A549 (cell line): Measurements from ENCODE around the gene PKM. TPM values are rescaled to one million over a fixed set of nuclear protein-coding genes. Genes with fewer than 3 reads are reported as not detected.

Experiments used
- ATAC-seq, 2 experiments: fragments of 200-7000 bp in 1 of 2; fragments of >200 bp in 1 of 2; cut with Nextera tagmentation in 1 of 2; cut with Tn5 transposase in 1 of 2; 3 replicates each; pipeline versions ENCODE4 v1.8.0 to v1.9.1; 2018 to 2020; ENCODE audit warnings: mild to moderate bottlenecking in 1 of 2, moderate library complexity in 1 of 2
- CTCF ChIA-PET: fragments of 300-600 bp; sonication (Branson Sonifier 250); formaldehyde crosslinking; extraction: SDS; loops from one replicate; lab custom pipeline; 2021; ENCODE audit warnings: antibody characterized with exemption, inconsistent platforms; lab: Yijun Ruan, JAX
- POLR2A ChIA-PET: fragments of 350-600 bp; formaldehyde crosslinking; extraction: SDS; loops from one replicate; lab custom pipeline; 2021; ENCODE audit warnings: antibody characterized with exemption, inconsistent platforms; lab: Yijun Ruan, JAX
- DNase-seq, 2 experiments: peaks; one replicate each; pipeline versions ENCODE4 v3.0.0 to v3.0.0-alpha.2; 2011 to 2016; ENCODE audit warnings: low read depth in 1 of 2, low spot score in 1 of 2
- FAIRE-seq: peaks from 2 replicates; lab custom pipeline; 2011; peaks lifted over from hg19 to GRCh38; lab: Jason Lieb, UNC
- H3K27ac ChIP-seq, 2 experiments: fragments of >200 bp; sonication (Bioruptor Twin); formaldehyde crosslinking; 3 replicates each; pipeline ENCODE4 v1.5.1; 2016 to 2017
- H3K4me1 ChIP-seq: fragments of >200 bp; sonication (Bioruptor Twin); formaldehyde crosslinking; 3 replicates; pipeline ENCODE4 v1.6.1; 2016
- H3K4me2 ChIP-seq: fragments of >200 bp; sonication (Bioruptor Twin); formaldehyde crosslinking; 3 replicates; pipeline ENCODE4 v1.6.1; 2016
- H3K4me3 ChIP-seq: fragments of >200 bp; sonication (Bioruptor Twin); formaldehyde crosslinking; 3 replicates; pipeline ENCODE4 v1.5.1; 2016
- H3K9me3 ChIP-seq: fragments of >200 bp; sonication (Bioruptor Twin); formaldehyde crosslinking; 3 replicates; pipeline ENCODE4 v1.6.1; 2016
- CEBPB ChIP-seq, 2 experiments: fragments of >200 bp in 1 of 2; sonication (Bioruptor Twin) in 1 of 2; formaldehyde crosslinking in 1 of 2; IDR thresholded peaks; 2 replicates each; pipeline ENCODE4 v1.6.1; 2012 to 2016
- CHD4 ChIP-seq: fragments of 200-600 bp; sonication (generic); IDR thresholded peaks from 2 replicates; pipeline ENCODE4 v1.6.1; 2016; ENCODE audit warnings: antibody characterized with exemption, mild to moderate bottlenecking, borderline replicate concordance
- EHMT2 ChIP-seq: fragments of 200-600 bp; sonication (generic); IDR thresholded peaks from 2 replicates; pipeline ENCODE4 v1.6.1; 2016; ENCODE audit warnings: antibody characterized with exemption, low read depth, mild to moderate bottlenecking, moderate library complexity
- EP300 ChIP-seq, 2 experiments: fragments of >200 bp; sonication (Bioruptor Twin); formaldehyde crosslinking; IDR thresholded peaks; 2 replicates in 1 of 2; 3 replicates in 1 of 2; pipeline ENCODE4 v1.6.1; 2016 to 2017
- MAFK ChIP-seq: fragments of 450-650 bp; IDR thresholded peaks from 2 replicates; pipeline ENCODE4 v1.6.1; 2014; ENCODE audit not compliant: partially characterized antibody
- MYC ChIP-seq: IDR thresholded peaks from 2 replicates; pipeline ENCODE4 v1.6.1; 2012; ENCODE audit warnings: mild to moderate bottlenecking, inconsistent platforms, low read length, improper control_type of control experiment, borderline replicate concordance
- NPAS2 ChIP-seq: fragments of 250-450 bp; sonication (Bioruptor Pico); IDR thresholded peaks from 2 replicates; pipeline ENCODE4 v1.8.0; 2022; ENCODE audit warnings: mild to moderate bottlenecking, moderate library complexity, borderline replicate concordance
- RAD21 ChIP-seq, 2 experiments: fragments of >200 bp in 1 of 2; sonication (Bioruptor Twin) in 1 of 2; formaldehyde crosslinking in 1 of 2; IDR thresholded peaks in 1 of 2; conservative IDR thresholded peaks in 1 of 2; 2 replicates in 1 of 2; 3 replicates in 1 of 2; pipeline ENCODE4 v1.6.1; 2012 to 2018; ENCODE audit warnings: inconsistent platforms in 1 of 2
- RARB ChIP-seq: fragments of 250-450 bp; sonication (Bioruptor Pico); IDR thresholded peaks from 2 replicates; pipeline ENCODE4 v1.8.0; 2021; ENCODE audit warnings: mild to moderate bottlenecking, moderate library complexity
- WGBS: methylation state at CpG from one replicate; pipeline ENCODE4 v1.1.6; 2017; ENCODE audit errors: missing lambda C conversion rate; 5-methylcytosine and 5-hydroxymethylcytosine counted together
- polyA plus RNA-seq, 4 experiments: library from polyadenylated mRNA; depleted of rRNA in 3 of 4; stranded (reverse); fragments of >200 nt; fragmentation: RNase III in 1 of 4; extraction: RNeasy Plus Mini Kit Qiagen cat#74134 plus additional on column Dnase treatment in 1 of 4; gene quantifications; 2 replicates in 3 of 4; 3 replicates in 1 of 4; pipeline ENCODE4 v1.2.3, GENCODE V29; 2011 to 2017
- TF ChIP-seq, protein P1 (sequence below): fragments of 200-600 bp; sonication (generic); IDR thresholded peaks from 2 replicates; pipeline ENCODE4 v1.6.1; 2016; ENCODE audit warnings: antibody characterized with exemption, mild to moderate bottlenecking, moderate library complexity
- TF ChIP-seq, protein P2 (sequence below): IDR thresholded peaks from 2 replicates; pipeline ENCODE4 v1.6.1; 2012; ENCODE audit warnings: low read depth, borderline replicate concordance
- TF ChIP-seq, protein P3 (sequence below): fragments of 450-650 bp; IDR thresholded peaks from 2 replicates; pipeline ENCODE4 v1.6.1; 2014; ENCODE audit warnings: antibody characterized with exemption

The PKM gene
- polyA plus RNA-seq, 2 of the 4 experiments (the other 2 are of a cell fraction) = 3,443 to 3,848 TPM

DNA sequence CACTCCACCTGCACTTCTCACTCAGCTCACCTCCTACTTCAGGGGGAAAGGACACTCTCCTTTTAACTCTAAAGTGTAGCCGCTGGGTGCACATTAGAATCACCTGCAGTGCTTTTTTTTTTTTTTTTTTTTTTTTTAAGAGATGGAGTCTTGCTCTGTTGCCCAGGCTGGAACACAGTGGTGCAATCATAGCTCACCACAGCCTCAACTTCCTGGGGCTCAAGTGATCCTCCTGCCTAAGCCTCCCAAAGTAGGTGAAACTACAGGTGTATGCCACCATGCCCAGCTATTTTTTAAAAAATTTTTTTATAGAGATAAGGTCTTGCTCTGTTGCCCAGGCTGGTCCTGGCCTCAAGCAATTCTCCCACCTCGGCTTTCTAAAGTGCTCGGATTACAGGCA is 54.2 kb downstream of the PKM start:
- ATAC-seq = no peak
- TF ChIP-seq MAFK = no peak
- TF ChIP-seq, all 56 proteins: peak for 0
- Histone ChIP-seq H3K9me3 (no peaks in the 10 kb centered on the region), H3K4me1 (peaks cover 6% of the 10 kb centered on the region; the same call in 1 of the 3 replicates), H3K27ac (no peak overlapping the region), H3K4me3 (no peak overlapping the region), H3K4me2 (no peak overlapping the region)
- ChIA-PET POLR2A (no interaction called here), CTCF (interaction anchor here (0.6 to 1.9 kb wide), 7 partner anchors 8 to 110 kb away, joined by 3 to 6 read pairs (median 3); no protein-coding TSS in a partner anchor)
- WGBS = 81% methylated on average over 3 of the region's 3 CpGs
- DNase-seq (no peak), FAIRE-seq (no peak)

DNA sequence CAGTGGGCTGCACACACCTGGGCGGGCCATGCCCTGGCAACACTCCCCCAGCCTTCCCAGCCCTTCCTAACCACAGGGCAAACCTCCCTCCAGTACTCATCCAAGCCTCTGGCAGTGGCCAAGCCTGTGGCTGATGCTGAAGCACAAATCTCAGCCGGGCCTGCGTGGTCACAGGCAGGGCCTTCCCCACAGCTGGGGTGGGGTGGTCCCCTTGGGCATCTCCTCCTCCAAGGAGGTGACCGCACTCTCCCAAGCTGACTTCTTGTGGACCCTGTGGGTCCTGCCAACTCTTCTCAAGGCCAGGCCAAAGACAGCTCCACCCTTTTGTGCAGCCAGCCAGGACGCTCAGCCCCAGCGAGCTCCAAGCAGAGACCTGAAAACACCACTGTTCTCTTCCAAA is 54.8 kb downstream of the PKM start:
- TF ChIP-seq, protein P1, sequence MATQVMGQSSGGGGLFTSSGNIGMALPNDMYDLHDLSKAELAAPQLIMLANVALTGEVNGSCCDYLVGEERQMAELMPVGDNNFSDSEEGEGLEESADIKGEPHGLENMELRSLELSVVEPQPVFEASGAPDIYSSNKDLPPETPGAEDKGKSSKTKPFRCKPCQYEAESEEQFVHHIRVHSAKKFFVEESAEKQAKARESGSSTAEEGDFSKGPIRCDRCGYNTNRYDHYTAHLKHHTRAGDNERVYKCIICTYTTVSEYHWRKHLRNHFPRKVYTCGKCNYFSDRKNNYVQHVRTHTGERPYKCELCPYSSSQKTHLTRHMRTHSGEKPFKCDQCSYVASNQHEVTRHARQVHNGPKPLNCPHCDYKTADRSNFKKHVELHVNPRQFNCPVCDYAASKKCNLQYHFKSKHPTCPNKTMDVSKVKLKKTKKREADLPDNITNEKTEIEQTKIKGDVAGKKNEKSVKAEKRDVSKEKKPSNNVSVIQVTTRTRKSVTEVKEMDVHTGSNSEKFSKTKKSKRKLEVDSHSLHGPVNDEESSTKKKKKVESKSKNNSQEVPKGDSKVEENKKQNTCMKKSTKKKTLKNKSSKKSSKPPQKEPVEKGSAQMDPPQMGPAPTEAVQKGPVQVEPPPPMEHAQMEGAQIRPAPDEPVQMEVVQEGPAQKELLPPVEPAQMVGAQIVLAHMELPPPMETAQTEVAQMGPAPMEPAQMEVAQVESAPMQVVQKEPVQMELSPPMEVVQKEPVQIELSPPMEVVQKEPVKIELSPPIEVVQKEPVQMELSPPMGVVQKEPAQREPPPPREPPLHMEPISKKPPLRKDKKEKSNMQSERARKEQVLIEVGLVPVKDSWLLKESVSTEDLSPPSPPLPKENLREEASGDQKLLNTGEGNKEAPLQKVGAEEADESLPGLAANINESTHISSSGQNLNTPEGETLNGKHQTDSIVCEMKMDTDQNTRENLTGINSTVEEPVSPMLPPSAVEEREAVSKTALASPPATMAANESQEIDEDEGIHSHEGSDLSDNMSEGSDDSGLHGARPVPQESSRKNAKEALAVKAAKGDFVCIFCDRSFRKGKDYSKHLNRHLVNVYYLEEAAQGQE = no peak
- TF ChIP-seq EP300 (IDR thresholded peaks at IDR 0.05) = no peak
- TF ChIP-seq CEBPB (IDR thresholded peaks at IDR 0.05) = no peak
- TF ChIP-seq RARB = no peak
- no peak for TF ChIP-seq MYC
- TF ChIP-seq, protein P2, sequence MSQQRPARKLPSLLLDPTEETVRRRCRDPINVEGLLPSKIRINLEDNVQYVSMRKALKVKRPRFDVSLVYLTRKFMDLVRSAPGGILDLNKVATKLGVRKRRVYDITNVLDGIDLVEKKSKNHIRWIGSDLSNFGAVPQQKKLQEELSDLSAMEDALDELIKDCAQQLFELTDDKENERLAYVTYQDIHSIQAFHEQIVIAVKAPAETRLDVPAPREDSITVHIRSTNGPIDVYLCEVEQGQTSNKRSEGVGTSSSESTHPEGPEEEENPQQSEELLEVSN = no peak
- TF ChIP-seq, protein P3, sequence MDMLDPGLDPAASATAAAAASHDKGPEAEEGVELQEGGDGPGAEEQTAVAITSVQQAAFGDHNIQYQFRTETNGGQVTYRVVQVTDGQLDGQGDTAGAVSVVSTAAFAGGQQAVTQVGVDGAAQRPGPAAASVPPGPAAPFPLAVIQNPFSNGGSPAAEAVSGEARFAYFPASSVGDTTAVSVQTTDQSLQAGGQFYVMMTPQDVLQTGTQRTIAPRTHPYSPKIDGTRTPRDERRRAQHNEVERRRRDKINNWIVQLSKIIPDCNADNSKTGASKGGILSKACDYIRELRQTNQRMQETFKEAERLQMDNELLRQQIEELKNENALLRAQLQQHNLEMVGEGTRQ = no peak
- TF ChIP-seq NPAS2 = no peak
- TF ChIP-seq, all 56 proteins: peak for 0
- Histone ChIP-seq H3K27ac (0 out of 6 replicates have a peak overlapping the region, but pooled peaks of 1 of the 2 experiments have one; percentile 16), H3K4me3 (no peak overlapping the region), H3K4me1 (0 out of 3 replicates have a peak, but pooled peaks cover 6% of the 10 kb centered on the region), H3K4me2 (no peak overlapping the region), H3K9me3 (no peaks in the 10 kb centered on the region)
- ChIA-PET CTCF (interaction anchor here (0.6 to 2.0 kb wide), 8 partner anchors 7 to 111 kb away, joined by 3 to 8 read pairs (median 4); no protein-coding TSS in a partner anchor), POLR2A (no interaction called here)
- FAIRE-seq (no peak), DNase-seq (no peak), ATAC-seq (peak; percentile 10 to 12; a peak in 1 of 6 replicates)
- WGBS = 78% methylated on average over 4 of the region's 6 CpGs

DNA sequence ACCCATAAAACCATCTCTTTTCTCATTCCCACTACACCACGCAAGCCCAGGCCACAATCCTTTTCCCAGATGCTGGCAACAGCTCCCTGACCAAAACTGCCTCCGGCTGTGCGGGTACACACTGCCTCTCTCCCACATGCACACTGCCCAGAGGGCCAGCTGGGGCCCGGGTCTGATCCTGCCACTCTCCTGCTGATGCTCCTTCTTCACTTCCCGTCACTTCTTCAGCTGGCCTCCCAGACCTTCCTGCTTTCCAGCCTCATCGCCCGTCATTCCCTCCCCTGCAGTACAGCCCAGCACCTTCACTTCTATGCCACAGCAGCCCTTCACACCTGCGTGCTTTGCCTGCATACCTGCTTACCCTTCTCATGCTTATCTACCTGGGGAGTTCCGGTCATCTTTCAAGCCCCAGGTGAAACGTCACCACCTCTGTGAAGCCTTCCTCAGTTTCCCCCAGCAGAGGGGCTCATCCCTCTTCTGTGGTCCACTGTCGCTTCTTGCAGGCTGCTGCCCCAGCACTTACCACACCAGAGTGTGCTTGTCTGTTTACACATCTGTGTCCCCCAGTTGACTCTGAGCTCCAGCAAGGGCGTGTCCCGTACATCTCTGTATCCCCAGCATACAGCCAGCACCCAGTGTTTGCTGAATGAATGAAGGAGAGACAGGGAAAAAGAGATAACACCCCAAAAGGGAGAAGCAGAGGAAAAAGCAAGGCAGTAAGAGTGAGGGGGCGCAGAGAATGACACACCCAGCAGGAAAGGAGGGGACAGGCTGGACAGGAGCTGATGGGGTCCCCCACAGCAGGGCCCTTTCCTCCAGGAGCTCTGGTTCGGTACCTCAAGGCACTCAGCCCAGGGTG is 55.6 kb downstream of the PKM start:
- ChIA-PET CTCF (interaction anchor here (0.6 to 2.0 kb wide), 7 partner anchors 9 to 374 kb away, joined by 3 to 8 read pairs (median 5); no protein-coding TSS in a partner anchor), POLR2A (no interaction called here)
- H3K4me1 ChIP-seq = 0 out of 3 replicates have a peak, but pooled peaks cover 6% of the 10 kb centered on the region
- DNase-seq (no peak), ATAC-seq (no peak), FAIRE-seq (no peak)
- no peaks in the 10 kb centered on the region for H3K9me3 ChIP-seq
- H3K4me2 ChIP-seq = no peak overlapping the region
- 0 out of 6 replicates have a peak overlapping the region, but pooled peaks of 1 of the 2 experiments have one; percentile 16 for H3K27ac ChIP-seq
- H3K4me3 ChIP-seq = no peak overlapping the region
- 73% methylated on average over 15 of the region's 15 CpGs for WGBS
- TF ChIP-seq EHMT2 (no peak), RAD21 (conservative IDR thresholded peaks at IDR 0.05 in 1 of 2, IDR thresholded peaks at IDR 0.05 in 1 of 2) (no peak), EP300 (IDR thresholded peaks at IDR 0.05) (no peak), CHD4 (no peak)
